HG03097 (cell line): ENCODE data around the gene HTR7.

Experiments
- ATAC-seq: cut with Tn5 transposase; IDR thresholded peaks from one replicate; pipeline ENCODE4 v1.9.1; 2021; ENCODE audit not compliant: unreplicated experiment, low FRiP score

The HTR7 gene

GRCh38 chr10:90746829-90747228 is 111.0 kb downstream of the HTR7 start:
- no peak for ATAC-seq

- no peak for ATAC-seq
Observed at GRCh38 chr10:90745565-90745964, 112.3 kb downstream of the HTR7 start.

DNA sequence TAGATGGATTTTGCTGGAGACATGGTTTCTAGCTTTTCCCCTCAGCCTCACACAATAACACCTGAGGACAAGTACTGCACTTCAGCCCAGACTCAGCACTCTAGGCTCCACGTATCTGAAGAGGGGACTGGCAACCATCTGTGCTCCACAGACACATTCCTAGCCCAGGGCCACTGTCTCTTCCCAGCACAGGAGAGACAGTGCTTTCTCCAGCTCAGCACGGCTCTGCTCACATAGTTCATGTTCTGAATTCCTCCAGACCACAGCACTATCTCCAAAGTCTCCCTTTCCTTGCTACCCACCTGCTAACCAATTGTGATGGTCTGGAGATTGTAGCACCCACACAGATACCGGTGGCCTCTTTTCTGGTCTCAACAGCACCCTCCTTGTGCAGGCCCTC is 114.5 kb downstream of the HTR7 start:
- ATAC-seq: no peak

DNA sequence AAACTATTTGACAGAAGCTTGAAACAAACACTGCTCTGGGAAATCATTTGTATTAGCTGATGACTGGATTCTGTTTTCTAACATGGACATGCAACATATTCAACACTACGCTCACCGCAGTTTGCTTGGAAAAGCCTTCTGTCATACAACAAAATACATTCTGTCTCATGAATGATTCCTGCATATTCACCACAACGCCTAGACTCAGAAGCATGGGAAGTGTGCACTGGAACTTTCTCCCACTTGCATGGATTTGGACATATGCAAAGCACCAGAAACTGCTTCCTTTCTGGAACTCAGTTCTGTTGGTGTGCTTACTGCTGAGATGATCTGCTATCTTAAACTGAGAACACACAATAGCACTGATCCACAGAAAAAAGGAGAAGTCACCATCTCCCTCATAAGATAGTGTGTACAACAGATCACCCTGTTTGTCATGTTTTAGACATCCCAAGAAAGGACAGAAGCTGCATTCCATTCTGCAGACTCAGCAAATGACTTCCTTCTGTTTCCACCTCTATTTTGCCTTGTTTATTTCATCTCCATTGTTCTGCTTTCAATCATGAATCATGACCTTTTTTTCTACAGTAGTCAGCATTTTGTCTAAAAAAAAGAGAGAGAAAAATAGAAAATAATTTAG is 115.8 kb downstream of the HTR7 start:
- no peak for ATAC-seq

GRCh38 chr10:90740265-90740664 is 117.6 kb downstream of the HTR7 start:
- no peak for ATAC-seq

GRCh38 chr10:90738885-90739284 is 119.0 kb downstream of the HTR7 start:
- ATAC-seq: no peak

DNA sequence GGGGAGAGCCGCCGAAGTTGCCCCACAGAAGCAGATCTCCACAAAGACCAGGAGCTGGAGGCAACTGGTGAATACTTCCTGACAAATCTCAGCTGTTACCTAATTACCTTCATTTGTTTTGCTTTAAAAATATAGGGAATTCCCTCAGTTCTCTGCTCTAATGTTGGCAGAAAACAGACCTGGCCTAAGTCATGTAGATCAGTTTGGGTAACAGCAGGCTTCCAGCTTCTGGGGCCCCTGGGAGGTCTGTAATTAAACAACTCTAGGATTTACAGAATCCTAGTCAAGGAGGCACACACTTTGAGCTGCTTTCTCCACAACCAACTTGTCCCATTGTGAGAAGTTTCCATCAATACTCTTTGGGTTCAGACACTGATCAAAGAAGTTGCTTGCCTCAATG is 123.4 kb downstream of the HTR7 start:
- no peak for ATAC-seq

DNA sequence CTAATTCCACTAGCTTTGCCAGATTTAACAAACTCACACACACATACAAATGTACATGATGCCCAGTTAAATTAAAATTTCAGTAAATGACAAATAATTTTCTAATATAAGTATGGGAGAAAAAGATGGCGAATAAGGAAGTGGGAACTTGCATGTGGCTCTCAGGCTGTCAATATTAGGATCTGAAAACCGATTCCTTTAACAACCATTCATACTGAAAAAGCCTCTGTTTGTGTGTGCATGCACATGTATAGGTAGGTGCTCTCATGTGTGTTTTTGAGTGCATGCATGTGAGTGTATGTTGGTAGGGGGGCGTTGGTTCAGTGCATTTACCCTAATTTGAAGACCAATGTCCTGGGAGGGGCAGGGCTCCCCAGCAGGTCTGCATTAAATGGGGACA is 125.3 kb downstream of the HTR7 start:
- ATAC-seq: no peak

- ATAC-seq: no peak
Observed at GRCh38 chr10:90723416-90724068, 134.3 kb downstream of the HTR7 start.

DNA sequence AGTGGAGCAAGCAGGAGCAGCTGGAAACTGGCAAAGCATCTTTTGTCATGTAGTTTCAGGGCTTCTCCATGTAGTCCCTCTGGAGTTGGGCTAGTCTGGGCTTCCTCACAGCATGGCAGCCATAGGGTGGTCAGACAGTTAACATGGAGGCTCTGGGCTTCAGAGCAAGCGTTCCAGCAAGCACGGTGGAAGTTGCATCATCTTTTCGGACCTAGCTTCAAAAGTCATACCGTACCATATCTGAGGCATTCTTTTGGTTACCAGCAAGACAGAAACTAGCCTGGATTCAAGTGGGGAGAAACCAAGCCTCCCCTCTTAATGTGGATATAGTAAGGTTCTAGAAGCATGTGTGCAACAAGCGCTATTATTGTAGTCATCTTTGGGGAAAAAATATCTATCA is 135.0 kb downstream of the HTR7 start:
- no peak for ATAC-seq

DNA sequence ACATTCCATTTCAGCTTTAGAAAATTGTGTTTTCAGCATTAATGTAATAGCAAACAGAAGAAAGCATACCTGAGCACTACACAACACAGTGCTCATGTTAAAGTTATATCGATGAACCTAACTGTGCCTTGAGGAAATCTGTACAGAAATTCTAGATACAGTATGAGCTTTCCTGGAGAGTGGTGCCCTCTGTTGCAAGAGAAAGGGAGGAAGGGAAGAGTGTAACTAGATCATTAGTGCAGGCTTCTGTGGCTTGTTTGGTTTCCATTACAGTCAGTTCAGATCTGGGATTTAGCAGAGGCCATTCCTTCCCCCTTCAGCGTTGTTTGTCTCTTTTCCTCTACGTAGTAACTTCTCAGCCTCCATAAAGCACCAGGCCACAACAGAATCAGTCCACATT is 139.7 kb downstream of the HTR7 start:
- ATAC-seq: no peak

DNA sequence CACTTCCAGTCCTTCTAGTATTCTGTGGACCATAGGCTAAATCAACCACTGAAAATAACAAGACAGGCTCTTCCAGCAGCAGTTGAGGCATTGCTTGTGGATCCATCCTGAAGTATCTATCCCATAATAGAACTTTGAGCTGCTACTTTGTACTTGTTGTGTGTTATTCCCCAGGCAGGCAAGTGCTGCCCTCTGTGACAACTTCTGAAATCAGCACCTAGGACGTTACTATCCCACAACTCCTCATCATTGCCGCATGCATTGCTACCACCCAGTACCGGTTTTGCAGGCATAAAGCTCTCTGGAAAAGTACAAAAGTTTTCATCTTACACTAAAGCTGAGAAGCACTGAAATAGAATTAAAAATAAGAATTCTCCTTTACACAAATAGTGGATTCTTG is 145.3 kb downstream of the HTR7 start:
- no peak for ATAC-seq

DNA sequence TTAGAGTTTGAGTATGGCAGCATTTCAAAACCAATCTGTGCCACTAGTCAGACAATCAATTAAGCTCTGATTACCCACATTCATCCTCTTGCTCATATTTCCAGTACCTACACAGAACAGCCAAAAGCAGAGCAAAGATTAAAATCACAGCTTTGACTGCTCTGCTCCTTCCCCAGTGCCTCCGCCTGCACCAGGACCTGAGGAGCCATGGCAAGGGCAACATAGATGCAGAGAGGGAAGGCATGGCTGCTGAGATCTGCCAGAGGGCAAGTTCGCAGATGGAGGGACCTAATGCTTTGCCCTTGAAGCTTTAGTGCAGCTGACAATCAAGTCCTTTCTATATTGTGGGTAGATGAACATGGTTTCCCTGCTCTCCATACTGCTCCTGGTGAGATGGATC is 148.1 kb downstream of the HTR7 start:
- no peak for ATAC-seq

DNA sequence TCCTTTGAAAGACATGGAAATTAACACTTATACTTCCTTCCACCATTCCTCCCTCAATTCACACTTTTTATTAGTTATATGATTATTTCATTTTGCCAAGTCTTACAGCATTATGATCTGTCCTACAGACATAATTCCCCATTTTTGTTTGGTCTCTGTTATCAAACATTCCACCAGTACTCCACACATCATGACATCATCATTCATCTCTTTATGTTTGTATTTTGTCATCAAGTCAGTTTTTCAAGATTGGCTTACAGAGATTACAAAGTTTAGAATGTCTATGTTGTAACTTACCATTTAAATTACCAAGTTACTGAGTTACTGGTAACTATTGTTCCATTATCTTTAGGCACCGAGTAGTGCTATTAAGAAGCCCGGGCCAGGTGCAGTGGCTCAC is 150.2 kb downstream of the HTR7 start:
- ATAC-seq: no peak

DNA sequence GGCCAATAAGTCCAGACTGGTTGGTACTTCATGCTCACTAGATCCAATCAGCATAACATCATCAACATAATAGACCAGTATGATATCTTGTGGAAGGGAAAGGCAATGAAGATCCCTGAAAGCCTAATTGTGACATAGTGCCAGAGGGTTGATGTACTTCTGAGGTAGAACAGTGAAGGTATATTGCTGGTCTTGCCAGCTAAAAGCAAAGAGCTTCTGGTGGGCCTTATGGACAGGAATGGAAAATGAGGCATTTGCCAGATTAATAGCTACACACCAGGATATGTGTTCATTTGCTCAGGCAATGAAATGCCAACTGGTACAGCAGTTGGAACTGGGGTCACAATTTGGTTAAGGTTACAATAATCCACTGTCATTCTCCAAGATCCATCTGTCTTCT is 156.4 kb downstream of the HTR7 start:
- ATAC-seq: no peak

DNA sequence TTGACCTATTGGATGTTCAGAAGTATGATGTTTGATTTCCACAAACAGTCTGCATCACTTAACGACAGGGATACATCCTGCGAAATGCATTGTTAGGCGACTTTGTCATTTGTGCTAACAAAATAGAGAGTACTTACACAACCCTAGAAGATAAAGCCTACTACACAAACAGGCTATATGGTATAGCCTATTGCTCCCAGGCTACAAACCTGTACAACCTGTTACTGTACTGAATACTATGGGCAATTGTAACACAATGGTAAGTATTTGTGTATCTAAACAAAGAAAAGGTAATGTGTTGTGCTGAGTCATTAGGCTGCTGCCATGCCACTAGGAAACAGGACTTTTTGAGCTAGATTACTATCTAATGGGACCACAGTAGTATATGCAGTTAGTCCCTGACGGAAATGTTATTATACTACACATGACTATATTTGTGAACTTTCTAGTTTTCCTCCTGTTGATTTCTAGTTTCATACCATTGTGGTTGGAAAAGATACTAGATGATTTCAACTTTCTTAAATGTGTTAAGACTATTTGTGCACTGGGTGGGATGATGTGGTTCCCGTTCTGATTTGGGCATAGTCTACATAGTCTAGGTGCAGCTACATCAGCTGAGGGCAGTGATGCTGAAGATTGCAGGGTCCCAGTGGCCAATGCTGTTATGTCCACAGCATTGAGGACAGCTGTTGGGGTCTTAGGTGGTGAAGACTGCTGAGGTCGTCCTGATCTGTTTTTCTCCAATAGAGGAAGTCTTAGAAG is 161.7 kb downstream of the HTR7 start:
- no peak for ATAC-seq
